Activated effector memory CD4-positive, alpha-beta T cell treated with Interleukin-2 at 50 U/mL for 16 hours (primary cell): ENCODE data around the gene MSN.
A peak's percentile ranks its signal among the peaks of the same experiment; 100 is the strongest.
"Not testable (repeated sequence)": the region's sequence is repeated elsewhere in the genome, so short reads cannot be mapped to it uniquely, and the experiment has no call there.

Source experiments
- DNase-seq: peaks from one replicate; pipeline ENCODE4 v3.0.0-alpha.2; 2020

MSN gene

DNA sequence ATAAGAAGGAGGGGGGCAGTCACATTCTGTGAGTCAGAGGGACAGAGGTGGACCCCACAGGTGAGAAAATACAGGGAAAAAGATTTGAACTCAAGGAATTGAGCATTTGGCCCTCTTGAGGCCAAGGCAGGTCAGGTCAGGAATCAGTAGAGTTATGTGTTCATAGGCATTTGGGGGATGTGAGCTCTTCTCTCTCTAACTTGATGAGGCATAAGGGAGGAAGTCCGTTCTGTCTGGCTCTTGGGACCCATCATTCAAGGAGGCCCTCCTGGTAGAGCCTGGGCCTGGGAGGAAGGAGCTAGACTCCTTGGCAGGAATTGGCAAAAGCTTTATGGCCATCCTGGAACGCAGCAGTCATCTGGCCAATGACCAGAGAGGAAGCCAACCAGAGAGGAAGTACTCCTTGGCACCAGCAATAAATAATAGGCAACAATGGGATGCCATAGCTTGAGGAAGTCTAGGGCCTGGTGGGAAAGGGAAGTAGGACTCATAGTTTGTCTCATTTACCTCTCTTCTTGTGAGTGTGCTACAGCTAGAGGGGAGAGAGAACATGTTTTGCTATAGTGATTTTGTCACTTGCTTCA, 53.0 kb downstream of the MSN start:
- no peak for DNase-seq

DNA sequence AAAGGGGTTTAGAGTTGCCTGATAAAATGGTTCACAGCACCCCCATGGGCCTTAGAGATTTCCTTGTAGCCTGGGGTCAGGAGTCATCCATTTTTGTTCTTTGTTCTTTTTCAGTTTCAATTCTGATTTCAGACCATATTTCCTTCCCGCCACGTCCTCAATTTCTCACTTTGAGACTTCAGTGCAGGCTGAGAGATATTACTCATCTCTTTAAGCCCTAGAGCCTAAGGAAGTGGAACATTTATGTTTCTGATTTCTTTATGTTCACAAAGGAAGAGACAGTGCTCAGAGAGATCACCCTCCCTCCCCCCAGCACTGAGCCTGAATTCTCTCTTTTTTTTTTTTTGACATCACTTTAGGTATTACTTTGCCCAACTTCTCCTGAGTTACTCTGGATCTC, 56.3 kb downstream of the MSN start:
- no peak for DNase-seq

DNA sequence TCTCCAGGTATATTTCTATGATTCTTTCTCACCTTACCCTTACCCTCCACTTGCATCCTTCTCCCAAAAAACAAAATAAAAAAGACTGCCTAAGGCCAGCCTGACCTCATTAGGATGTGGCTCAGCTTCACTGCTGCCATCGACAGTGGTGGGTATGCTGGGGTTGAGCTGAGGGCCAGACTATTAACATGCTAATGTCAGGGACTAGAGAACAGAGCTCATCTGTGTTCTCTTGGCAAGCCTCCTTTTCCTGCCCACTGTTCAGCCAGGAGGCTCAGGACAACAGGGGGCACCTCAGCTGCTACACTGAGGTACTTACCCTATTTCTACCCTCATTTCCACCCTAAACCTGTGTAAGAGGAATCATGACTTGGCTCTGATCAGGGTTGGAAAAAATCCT, 59.3 kb downstream of the MSN start:
- DNase-seq, result no peak

DNA sequence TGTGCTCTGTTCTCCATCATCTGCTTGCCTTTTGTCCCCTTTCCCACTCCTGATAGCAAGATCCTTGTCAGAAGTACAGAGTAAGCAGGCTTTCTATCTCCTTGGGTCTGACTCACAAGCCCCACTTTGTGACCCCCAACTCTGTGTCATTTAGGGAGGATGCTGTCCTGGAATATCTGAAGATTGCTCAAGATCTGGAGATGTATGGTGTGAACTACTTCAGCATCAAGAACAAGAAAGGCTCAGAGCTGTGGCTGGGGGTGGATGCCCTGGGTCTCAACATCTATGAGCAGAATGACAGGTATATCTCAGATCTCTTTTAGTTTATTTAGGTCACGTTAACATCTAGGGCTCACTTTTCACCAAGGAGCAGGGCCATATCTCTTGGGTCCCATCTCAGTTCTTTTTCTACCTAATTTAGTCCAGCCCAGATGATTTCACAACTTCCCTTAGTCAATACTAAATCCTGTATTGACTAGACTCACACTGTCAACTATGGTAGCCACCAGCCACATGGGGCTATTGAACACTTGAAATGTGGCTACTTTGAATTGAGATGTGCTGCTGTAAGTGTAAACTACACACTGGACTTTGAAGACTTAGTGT, 64.3 kb downstream of the MSN start:
- no peak for DNase-seq

DNA sequence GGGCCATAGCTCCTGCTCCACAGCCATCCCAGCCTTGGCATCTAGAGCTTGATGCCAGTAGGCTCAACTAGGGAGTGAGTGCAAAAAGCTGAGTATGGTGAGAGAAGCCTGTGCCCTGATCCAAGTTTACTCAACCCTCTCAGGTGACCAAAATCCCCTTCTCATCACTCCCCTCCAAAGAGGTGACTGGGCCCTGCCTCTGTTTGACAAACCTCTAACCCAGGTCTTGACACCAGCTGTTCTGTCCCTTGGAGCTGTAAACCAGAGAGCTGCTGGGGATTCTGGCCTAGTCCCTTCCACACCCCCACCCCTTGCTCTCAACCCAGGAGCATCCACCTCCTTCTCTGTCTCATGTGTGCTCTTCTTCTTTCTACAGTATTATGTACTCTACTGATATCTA, 73.5 kb downstream of the MSN start:
- DNase-seq, result no peak

- DNase-seq, result no peak
These were observed 74.4 kb downstream of the MSN start for GRCh38 chrX:65741823-65742222.

- DNase-seq, result no peak
These were observed 77.5 kb downstream of the MSN start for GRCh38 chrX:65744965-65745364.

- DNase-seq, result no peak
These were observed 78.0 kb downstream of the MSN start for GRCh38 chrX:65745427-65745826.

- no peak for DNase-seq
These were observed 78.5 kb downstream of the MSN start for GRCh38 chrX:65745992-65746391.

DNA sequence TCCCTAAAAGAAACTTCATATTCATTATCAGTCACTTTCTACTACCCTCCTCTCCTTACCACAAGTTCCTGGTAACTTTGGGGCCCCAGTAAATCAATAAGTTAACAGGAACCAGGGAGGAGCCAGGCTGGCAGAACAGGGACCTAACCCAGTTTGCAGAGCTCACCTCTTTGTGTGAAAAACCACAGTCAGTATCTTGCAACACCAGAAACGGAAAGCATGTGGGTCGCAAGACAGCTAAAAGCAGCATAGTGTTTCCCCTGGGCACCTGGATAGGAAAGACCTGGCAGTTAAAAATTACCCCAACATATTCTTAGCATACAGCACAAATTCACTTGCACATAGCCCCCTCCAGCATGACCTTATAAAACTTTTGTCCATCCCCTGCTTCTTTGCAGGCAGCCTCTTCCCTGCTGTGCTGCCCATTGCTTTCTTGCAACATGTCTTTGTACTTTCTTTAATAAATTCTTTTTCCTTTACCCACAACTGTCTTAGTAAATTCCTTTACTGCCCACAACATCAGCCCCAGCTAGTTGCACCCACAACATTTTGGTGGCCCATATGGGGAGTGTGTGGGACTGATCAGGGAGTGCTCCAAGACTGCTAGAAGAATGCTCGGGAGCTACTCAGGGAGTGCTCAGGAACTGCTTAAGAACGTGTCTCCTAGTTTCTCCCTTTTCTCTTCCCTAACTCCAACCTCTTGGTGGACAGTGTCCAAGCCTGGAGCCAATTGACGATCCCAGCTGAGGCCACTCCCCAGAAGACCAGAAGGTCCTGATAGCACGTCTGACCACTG, 83.4 kb downstream of the MSN start:
- peak; percentile 7 for DNase-seq

DNA sequence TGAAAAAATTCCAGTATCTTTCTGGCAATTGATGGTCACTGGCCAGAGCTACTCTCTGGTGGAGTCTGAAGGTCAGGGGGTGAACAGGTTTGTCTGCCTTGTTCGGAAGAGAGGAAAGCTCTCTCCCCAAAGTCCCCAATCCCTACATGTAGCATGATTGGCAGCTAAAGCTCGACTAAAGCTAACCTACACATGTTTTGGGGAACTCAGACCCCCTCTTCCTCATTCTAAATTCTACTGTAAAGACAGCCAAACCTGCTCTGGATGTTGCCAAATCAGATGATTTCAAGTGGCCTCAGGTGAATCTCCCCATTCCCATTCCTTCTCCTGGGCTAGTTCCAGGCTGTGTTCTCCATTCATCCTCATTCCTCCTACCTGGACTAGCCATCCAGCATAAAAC, 84.1 kb downstream of the MSN start:
- DNase-seq, result no peak

DNA sequence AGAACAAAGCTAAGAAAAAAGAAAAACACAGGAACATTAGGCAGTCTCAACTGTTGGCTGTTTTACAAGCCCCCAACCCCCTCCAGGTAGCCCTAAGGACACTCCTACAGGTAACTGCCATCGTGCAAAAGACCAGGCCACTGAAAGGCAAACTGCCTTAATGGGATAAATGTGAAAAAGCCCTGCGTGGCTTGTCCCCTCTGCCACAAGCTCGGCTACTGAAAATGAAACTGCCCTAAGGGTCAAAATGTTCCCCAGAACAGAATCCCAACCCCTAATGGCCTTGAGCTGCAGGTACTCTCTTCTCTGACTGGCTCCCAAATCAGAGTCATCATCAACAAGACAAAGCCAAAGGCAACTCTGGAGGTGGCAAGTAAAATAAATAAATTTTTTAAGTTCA, 84.8 kb downstream of the MSN start:
- DNase-seq, result no peak

- DNase-seq, result no peak
These were observed 88.3 kb downstream of the MSN start for GRCh38 chrX:65755786-65756185.

DNA sequence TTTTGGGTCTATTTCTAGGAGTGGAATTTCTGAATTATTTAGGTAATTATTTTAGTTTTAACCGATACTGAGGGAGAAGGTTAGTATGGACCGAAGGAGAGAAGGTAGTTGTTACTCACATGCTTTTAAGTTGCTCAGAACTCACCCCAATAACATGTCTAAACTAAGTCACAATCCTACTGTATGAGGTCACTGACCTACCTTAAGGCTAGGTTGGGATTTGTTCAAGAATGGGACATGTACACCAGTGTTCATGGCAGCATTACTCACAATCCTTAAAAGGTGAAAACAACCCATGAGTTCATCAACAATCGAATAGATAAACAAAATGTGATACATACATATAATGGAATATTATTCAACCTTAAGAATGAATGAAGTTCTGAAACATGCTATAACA, 90.5 kb downstream of the MSN start:
- DNase-seq, result no peak

GRCh38 chrX:65758505-65758904, 91.1 kb downstream of the MSN start:
- no peak for DNase-seq

DNA sequence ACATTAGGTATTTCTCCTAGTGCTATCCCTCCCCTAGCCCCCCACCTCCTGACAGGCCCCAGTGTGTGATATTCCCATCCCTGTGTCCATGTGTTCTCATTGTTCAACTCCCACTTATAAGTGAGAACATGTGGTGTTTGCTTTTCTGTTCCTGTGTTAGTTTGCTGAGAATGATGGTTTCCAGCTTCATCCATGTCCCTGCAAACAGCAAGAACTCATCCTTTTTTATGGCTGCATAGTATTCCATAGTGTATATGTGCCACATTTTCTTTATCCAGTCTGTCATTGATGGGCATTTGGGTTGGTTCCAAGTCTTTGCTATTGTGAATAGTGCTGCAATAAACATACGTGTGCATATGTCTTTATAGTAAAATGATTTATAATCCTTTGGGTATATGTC, 92.1 kb downstream of the MSN start:
- not testable (repeated sequence) for DNase-seq

- no peak for DNase-seq
These were observed 102.3 kb downstream of the MSN start for GRCh38 chrX:65769564-65770292.

- DNase-seq, result no peak
These were observed 105.4 kb downstream of the MSN start for GRCh38 chrX:65772842-65773241.

DNA sequence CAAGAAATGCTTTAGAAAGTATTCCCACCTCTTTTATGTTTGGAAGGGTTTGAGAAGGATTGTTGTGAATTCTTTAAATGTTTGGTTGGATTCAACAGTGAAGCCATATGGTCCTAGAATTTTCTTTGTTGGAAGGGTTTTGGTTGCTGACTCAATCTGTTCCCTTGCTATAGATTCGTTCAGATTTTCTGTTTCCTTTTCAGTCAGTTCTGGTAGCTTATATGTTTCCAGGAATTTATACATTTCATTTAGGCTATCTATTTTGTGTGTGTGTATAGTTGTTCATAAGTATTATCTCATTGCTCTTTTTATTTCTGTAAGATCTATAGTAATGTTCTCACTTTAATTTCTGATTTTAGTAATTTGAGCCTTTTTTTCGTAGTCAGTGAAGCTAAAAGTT, 114.4 kb downstream of the MSN start:
- no peak for DNase-seq

- DNase-seq, result no peak
These were observed 116.3 kb downstream of the MSN start for GRCh38 chrX:65783746-65784145.
